ENCODE results near the gene PRPF8.
"Not testable (repeated sequence)": the region's sequence is repeated elsewhere in the genome, so short reads cannot be mapped to it uniquely, and the experiment has no call there.

DNA sequence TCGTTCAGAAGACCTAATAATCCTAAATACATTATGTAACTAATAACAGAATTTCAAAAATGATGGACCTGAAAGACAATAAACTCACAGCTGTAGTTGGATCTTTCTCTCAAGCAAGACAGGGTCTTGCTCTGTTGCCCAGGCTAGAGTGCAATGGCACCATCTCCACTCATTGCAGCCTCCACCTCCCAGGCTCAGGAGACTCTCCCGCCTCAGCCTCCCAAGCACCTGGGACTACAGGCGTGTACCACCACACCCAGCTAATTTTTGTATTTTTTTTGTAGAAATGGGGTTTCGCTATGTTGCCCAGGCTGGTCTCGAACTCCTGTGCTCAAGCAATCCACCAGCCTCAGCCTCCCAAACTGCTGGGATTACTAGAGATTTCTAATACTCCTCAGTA, 20.7 kb downstream of the PRPF8 start:
- not testable (repeated sequence) for TF ChIP-seq POLR2A (IDR thresholded peaks at IDR 0.05; ENCODE audit: low read length); GATA1 (IDR thresholded peaks at IDR 0.05; ENCODE audit: low read depth, low read length)
